Stimulated activated CD4-positive, alpha-beta T cell treated with anti-CD3 and anti-CD28 coated beads, Interleukin-2, amount 100 ng/mL, for 24 hours (primary cell): Measurements from ENCODE around the gene HTR1E.
"Not testable (repeated sequence)": the region's sequence is repeated elsewhere in the genome, so short reads cannot be mapped to it uniquely, and the experiment has no call there.

Experiments
- DNase-seq, 2 donors: peaks; one replicate each; pipeline ENCODE4 v3.0.0-alpha.2; 2020

The HTR1E gene

GRCh38 chr6:86937219-86938079 lies at the start of gene HTR1E:
Gene HTR1E, plus strand, starts transcription at chr6:86937528. Its CDS starts 77,807 bp downstream, at chr6:87015335.
- DNase-seq, result peak; percentile 18 to 26

DNA sequence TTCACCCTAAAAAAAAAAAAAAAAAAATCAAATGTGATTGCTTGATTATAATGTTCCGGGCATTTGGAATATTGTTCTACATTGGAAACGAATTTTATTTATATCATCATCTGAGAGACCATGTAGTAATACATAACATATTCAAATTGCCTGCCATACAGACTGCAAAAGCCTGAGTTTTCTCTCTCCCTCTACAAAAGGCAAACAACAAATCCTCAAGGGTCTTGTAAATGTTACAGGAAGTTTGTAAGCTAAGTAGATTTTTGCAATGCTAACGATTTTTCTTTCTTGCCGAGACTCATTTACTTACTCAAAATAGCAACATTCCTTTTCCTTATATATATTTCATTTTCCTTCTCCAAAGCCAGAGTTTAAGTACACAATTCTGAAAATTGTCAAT lies 49.0 kb upstream of the HTR1E start:
- DNase-seq, result no peak

DNA sequence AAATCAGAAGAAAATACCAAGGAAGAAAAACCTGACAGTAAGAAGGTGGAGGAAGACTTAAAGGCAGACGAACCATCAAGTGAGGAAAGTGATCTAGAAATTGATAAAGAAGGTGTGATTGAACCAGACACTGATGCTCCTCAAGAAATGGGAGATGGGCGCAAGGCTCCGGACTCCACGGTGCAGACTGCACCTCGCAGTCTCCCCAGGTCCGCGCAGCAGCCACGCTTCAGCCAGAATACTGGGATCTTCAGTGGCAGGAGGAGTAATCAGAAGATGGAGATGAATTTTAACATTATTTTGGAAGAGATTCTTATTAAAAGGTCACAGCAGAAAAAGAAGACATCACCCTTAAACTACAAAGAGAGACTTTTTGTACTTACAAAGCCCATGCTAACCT lies 40.1 kb upstream of the HTR1E start:
- not testable (repeated sequence) for DNase-seq

DNA sequence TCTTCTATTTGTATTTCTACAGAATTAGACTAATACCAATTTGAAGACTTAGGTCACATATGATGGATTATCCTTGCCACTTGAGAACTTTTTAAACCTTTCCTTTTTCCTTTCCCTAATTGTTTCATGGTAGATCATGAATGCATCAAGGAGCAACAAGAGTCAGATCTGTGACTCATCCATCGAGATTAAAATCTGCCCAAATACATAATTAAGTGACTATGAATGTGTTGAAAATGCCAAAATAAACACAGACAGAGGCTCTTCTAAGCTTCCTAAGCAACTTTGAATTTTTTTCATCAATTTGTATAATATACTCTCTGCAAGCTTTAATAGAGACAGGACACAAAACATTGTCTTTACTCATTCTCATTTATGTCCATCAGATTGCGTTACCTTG lies 23.5 kb upstream of the HTR1E start:
- DNase-seq, result no peak

DNA sequence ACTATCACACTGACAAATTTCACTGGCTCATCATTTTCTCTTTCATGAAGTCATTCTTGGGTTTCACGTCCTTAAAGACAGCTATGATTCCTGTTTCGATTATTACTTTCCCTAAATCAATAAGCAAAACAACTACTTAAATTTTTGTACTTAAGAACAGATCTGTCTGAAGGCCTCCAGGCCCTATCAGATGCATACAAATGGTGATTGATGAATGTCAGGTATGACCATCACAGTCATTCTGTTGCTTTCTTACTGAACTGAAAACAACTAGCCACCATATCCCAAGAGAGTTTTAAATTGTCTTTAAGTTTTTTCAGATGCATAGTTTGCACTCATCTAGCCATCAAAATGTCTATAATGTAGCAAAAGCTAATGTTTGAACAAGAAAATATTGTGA lies 20.9 kb upstream of the HTR1E start:
- no peak for DNase-seq

DNA sequence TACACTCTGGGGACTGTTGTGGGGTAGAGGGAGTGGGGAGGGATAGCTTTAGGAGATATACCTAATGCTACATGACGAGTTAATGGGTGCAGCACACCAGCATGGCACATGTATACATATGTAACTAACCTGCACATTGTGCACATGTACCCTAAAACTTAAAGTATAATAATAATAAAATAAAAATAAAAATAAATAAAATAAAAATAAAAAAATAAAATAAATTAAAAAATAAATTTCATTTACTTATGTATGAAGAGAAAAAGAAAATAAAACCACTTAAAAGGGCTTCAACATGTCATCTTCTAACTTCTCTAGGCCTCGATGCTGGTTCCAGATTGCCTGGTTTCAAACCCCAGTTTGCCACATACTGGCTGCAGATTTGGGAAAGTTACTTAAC lies 10.2 kb upstream of the HTR1E start:
- DNase-seq, result not testable (repeated sequence)

DNA sequence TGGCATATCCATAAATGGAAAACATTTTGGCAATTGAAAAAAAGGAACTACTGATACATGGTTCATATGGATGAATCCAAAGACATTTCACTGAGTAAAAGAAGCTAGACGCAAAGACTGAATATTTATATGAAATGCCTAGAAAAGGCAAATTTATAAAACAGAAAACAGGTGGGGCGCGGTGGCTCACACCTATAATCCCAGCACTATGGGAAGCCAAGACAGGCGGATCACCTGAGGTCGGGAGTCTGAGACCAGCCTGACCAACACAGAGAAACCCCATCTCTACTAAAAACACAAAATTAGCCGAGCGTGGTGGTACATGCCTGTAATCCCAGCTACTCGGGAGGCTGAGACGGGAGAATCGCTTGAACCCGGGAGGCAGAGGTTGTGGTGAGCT lies 9.5 kb upstream of the HTR1E start:
- not testable (repeated sequence) for DNase-seq

DNA sequence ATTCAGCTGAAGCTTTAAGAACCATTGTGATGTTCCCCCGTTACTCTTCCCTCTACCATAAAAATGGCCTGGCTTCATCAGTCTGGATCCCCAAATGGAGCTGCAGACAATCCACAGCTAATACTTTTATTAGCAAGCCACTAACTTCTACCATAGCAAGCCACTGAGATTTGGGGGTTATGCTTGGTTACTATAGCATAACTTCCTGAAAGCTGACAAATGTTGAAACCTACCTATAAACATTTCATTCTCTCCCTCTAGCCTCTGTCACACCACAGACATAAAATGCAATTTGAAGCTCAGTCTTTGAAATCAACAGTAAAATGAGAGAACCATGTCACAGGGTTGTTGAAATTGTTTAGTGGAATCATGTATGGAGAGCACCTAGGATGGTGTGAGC lies 3.0 kb upstream of the HTR1E start:
- no peak for DNase-seq

- no peak for DNase-seq
These were observed 502 bp upstream of the HTR1E start for GRCh38 chr6:86936834-86937218.

DNA sequence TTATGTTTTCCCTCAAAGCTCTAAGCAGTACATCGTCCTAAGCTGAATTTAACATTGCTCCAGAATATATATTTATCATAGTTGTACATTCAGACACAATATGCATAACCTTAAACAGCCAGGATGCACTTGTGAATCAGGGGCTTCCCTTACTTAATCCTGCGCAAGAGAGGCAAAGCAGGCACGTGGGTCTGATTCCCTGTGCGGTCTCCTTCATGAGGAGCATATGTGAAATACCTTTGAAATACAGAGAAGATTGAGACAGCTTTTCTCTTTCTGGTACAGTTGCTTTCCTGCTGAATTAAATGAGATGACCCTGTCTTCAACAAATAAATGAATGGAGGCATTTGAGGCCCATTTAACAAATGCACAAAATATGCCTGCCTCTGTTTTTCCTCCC lies 1.5 kb downstream of the HTR1E start:
- no peak for DNase-seq

- DNase-seq, result no peak
These were observed 4.1 kb downstream of the HTR1E start for GRCh38 chr6:86941461-86941860.

GRCh38 chr6:86942769-86943516 lies 5.6 kb downstream of the HTR1E start:
- DNase-seq, result no peak

GRCh38 chr6:86943819-86944407 lies 6.6 kb downstream of the HTR1E start:
- no peak for DNase-seq

- no peak for DNase-seq
These were observed 12.4 kb downstream of the HTR1E start for GRCh38 chr6:86949771-86950170.

GRCh38 chr6:86952991-86953390 lies 15.7 kb downstream of the HTR1E start:
- DNase-seq, result no peak

GRCh38 chr6:86959656-86960055 lies 22.3 kb downstream of the HTR1E start:
- DNase-seq, result no peak

GRCh38 chr6:86961455-86962200 lies 24.3 kb downstream of the HTR1E start:
- DNase-seq, result no peak

- DNase-seq, result no peak
These were observed 26.0 kb downstream of the HTR1E start for GRCh38 chr6:86963352-86963751.

- no peak for DNase-seq
These were observed 26.8 kb downstream of the HTR1E start for GRCh38 chr6:86964029-86964579.

GRCh38 chr6:86966271-86966670 lies 28.9 kb downstream of the HTR1E start:
- no peak for DNase-seq

DNA sequence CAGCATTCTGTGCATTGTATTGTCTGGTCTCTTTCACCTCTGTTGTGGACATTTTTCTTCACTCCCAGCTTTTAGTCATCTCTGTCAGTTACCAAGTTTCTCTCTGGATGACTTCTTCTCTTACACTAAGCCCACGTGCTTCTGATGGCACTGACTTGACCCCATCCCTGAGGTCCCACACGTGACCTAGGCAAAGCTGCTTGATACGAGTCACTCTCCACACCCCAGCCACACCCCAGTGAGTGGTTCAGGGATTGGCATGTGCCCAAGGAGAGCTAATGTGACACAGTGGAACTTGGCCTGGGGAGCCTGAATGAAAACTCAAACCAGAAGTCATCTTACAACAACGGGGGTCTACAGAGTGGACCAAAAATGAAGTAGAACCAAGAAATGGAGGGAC lies 32.2 kb downstream of the HTR1E start:
- DNase-seq, result no peak

DNA sequence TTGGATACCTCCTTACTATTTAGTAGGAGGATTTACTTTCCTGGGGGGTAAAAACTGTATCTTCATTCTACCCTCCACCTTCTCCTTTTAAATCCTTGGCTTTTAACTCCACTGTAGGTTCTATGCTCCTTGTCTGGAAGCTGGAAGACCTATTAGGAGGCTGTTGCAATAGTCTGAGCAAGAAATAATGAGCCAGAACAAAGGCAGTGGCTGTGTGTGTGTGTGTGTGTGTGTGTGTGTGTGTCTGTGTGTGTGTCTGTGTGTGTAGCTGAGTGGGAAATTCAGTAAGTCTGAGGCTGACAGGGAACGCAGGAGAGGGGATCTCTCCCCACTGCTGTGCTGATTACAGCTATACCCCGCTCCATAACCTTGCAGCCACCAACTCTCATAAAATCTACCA lies 35.8 kb downstream of the HTR1E start:
- no peak for DNase-seq

DNA sequence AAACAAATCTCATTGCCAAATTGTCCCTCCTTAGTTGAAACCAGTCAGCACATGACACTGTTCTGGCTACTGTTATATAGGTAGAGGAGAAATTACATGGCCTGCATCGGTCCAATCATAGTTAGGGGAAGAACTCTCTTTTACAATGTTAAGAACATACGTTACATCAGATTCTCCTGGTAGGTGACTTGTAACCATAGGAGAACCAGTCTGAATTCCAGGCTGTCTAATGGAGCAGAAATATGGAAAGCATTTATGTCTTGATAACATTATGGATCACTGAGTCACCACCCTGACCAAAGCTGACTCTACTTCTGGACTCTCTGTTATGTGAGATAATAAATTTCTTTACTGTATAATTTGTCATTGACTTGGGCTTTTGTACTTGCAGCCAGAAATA lies 40.9 kb downstream of the HTR1E start:
- no peak for DNase-seq
